Endodermal cell (in vitro differentiated cells): ENCODE measurements around the gene ALDH3B1. TPM values are rescaled to one million over a fixed set of nuclear protein-coding genes. Genes with fewer than 3 reads are reported as not detected.

Experiments
- DNase-seq: peaks from one replicate; pipeline ENCODE4 v3.0.0-alpha.2; 2017
- H3K27ac ChIP-seq: 2 replicates; pipeline ENCODE4 v1.5.1; 2013; ENCODE audit warnings: mild to moderate bottlenecking, low read depth, low read length, moderate library complexity
- H3K27me3 ChIP-seq: 2 replicates; pipeline ENCODE4 v1.6.1; 2013; ENCODE audit warnings: mild to moderate bottlenecking, low read length, moderate library complexity; ENCODE audit not compliant: insufficient read depth, control insufficient read depth, poor library complexity, severe bottlenecking
- H3K36me3 ChIP-seq: 2 replicates; pipeline ENCODE4 v1.7.0; 2013; ENCODE audit warnings: mild to moderate bottlenecking, low read length, moderate library complexity; ENCODE audit not compliant: control insufficient read depth, insufficient read depth
- H3K4me1 ChIP-seq: one replicate; pipeline ENCODE4 v1.7.0; 2013; ENCODE audit warnings: low read length; ENCODE audit not compliant: control insufficient read depth, insufficient read depth
- H3K4me3 ChIP-seq: 2 replicates; pipeline ENCODE4 v1.5.1; 2013; ENCODE audit warnings: mild to moderate bottlenecking, low read length, moderate library complexity
- H3K9ac ChIP-seq: 2 replicates; pipeline ENCODE4 v1.6.1; 2013; ENCODE audit warnings: mild to moderate bottlenecking, low read length, moderate library complexity; ENCODE audit not compliant: poor library complexity, severe bottlenecking; ENCODE audit errors: extremely low read depth
- H3K9me3 ChIP-seq: 2 replicates; pipeline ENCODE4 v1.6.1; 2013; ENCODE audit warnings: mild to moderate bottlenecking, low read length, moderate library complexity; ENCODE audit not compliant: control insufficient read depth
- H3K27ac Mint-ChIP-seq: 2 replicates; pipeline ENCODE4 v1.8.0; 2020; ENCODE audit warnings: mixed read lengths
- H3K27me3 Mint-ChIP-seq: 2 replicates; pipeline ENCODE4 v1.8.0; 2021; ENCODE audit warnings: mild to moderate bottlenecking, mixed read lengths; ENCODE audit not compliant: insufficient read depth
- H3K36me3 Mint-ChIP-seq: 2 replicates; pipeline ENCODE4 v1.8.0; 2020; ENCODE audit warnings: low read depth, mixed read lengths
- H3K4me1 Mint-ChIP-seq: 2 replicates; pipeline ENCODE4 v1.8.0; 2020; ENCODE audit warnings: mixed read lengths
- H3K4me3 Mint-ChIP-seq: 2 replicates; pipeline ENCODE4 v1.8.0; 2020; ENCODE audit warnings: mild to moderate bottlenecking, moderate library complexity, mixed read lengths
- H3K9me3 Mint-ChIP-seq: 2 replicates; pipeline ENCODE4 v1.8.0; 2020; ENCODE audit warnings: mild to moderate bottlenecking, mixed read lengths
- CTCF ChIP-seq: fragments of 200-600 bp; sonication (generic); conservative IDR thresholded peaks from 2 replicates; pipeline ENCODE4 v1.5.0; 2021; ENCODE audit warnings: antibody characterized with exemption, mild to moderate bottlenecking
- WGBS, 2 experiments: methylation state at CpG; one replicate each; pipeline versions ENCODE4 v1.1.5 to v1.1.7; 2013; ENCODE audit warnings: missing lambda C conversion rate in 2 of 2, mixed read lengths in 1 of 2; ENCODE audit not compliant: insufficient coverage in 1 of 2, insufficient read length in 1 of 2; 5-methylcytosine and 5-hydroxymethylcytosine counted together
- total RNA-seq, 2 donors: library from RNA; stranded (reverse); fragmentation: NEBNext Ultra II Directional in 1 of 2; extraction: Animal tissue kit (Norgen Biotek cat#: 25700) in 1 of 2; gene quantifications; 2 replicates in 1 of 2; 3 replicates in 1 of 2; pipeline ENCODE4 v1.2.1, GENCODE V29; 2021

Gene ALDH3B1
- total RNA-seq, 2 donors from 2014 or later = 0.11 TPM; not detected in 1

GRCh38 chr11:68040957-68041591 is 30.9 kb downstream of the ALDH3B1 start:
- Histone ChIP-seq H3K4me3 (no peak overlapping the region), H3K4me1 (peaks cover 9% of the 10 kb centered on the region), H3K27me3 (no peaks in the 10 kb centered on the region), H3K9ac (no peak overlapping the region), H3K27ac (no peak overlapping the region), H3K9me3 (no peaks in the 10 kb centered on the region), H3K36me3 (no peaks in the 10 kb centered on the region)
- TF ChIP-seq CTCF = no peak
- DNase-seq = no peak
- H3K27me3 Mint-ChIP-seq = no peaks in the 10 kb centered on the region
- H3K36me3 Mint-ChIP-seq = peaks cover 2% of the 10 kb centered on the region
- peaks cover 3% of the 10 kb centered on the region for H3K4me1 Mint-ChIP-seq
- no peaks in the 10 kb centered on the region for H3K9me3 Mint-ChIP-seq
- H3K4me3 Mint-ChIP-seq = no peak overlapping the region
- 92 to 95% methylated on average over 20 to 23 of the region's 23 CpGs for WGBS, 2 experiments
- no peak overlapping the region for H3K27ac Mint-ChIP-seq

GRCh38 chr11:68041617-68042218 is 31.6 kb downstream of the ALDH3B1 start:
- H3K27me3 Mint-ChIP-seq = no peaks in the 10 kb centered on the region
- Histone ChIP-seq H3K27me3 (no peaks in the 10 kb centered on the region), H3K9me3 (no peaks in the 10 kb centered on the region), H3K4me1 (peaks cover 9% of the 10 kb centered on the region), H3K4me3 (no peak overlapping the region), H3K27ac (no peak overlapping the region), H3K36me3 (no peaks in the 10 kb centered on the region), H3K9ac (no peak overlapping the region)
- H3K4me1 Mint-ChIP-seq = peaks cover 3% of the 10 kb centered on the region
- no peak for TF ChIP-seq CTCF
- DNase-seq = no peak
- no peak overlapping the region for H3K4me3 Mint-ChIP-seq
- peak overlapping the region; percentile 37 for H3K27ac Mint-ChIP-seq
- H3K36me3 Mint-ChIP-seq = peaks cover 2% of the 10 kb centered on the region
- 92 to 96% methylated on average over 8 to 12 of the region's 12 CpGs for WGBS, 2 experiments
- H3K9me3 Mint-ChIP-seq = no peaks in the 10 kb centered on the region

- H3K9ac ChIP-seq = no peak overlapping the region
Observed at GRCh38 chr11:68042219-68043028, 32.3 kb downstream of the ALDH3B1 start.

More at GRCh38 chr11:68042219-68043028, 32.3 kb downstream of the ALDH3B1 start:
- Mint-ChIP-seq H3K27ac (no peak overlapping the region), H3K36me3 (peaks cover 2% of the 10 kb centered on the region), H3K4me3 (no peak overlapping the region), H3K9me3 (no peaks in the 10 kb centered on the region), H3K4me1 (peaks cover 3% of the 10 kb centered on the region), H3K27me3 (no peaks in the 10 kb centered on the region)
- DNase-seq = no peak
- 96 to 100% methylated on average over 15 to 27 of the region's 27 CpGs for WGBS, 2 experiments
- Histone ChIP-seq H3K27me3 (no peaks in the 10 kb centered on the region), H3K36me3 (no peaks in the 10 kb centered on the region), H3K9me3 (no peaks in the 10 kb centered on the region), H3K4me3 (no peak overlapping the region), H3K27ac (no peak overlapping the region), H3K4me1 (peaks cover 9% of the 10 kb centered on the region)
- no peak for TF ChIP-seq CTCF
